Stimulated activated CD8-positive, alpha-beta memory T cell treated with anti-CD3 and anti-CD28 coated beads, Interleukin-7, amount 100 ng/mL, for 4 hours (primary cell): ENCODE data around the gene SPPL2C.
"Not testable (repeated sequence)": the region's sequence is repeated elsewhere in the genome, so short reads cannot be mapped to it uniquely, and the experiment has no call there.

ENCODE experiments used
- DNase-seq, 2 donors: peaks; one replicate each; pipeline ENCODE4 v3.0.0-alpha.2; 2020; ENCODE audit warnings: low read depth in 2 of 2

SPPL2C gene

DNA sequence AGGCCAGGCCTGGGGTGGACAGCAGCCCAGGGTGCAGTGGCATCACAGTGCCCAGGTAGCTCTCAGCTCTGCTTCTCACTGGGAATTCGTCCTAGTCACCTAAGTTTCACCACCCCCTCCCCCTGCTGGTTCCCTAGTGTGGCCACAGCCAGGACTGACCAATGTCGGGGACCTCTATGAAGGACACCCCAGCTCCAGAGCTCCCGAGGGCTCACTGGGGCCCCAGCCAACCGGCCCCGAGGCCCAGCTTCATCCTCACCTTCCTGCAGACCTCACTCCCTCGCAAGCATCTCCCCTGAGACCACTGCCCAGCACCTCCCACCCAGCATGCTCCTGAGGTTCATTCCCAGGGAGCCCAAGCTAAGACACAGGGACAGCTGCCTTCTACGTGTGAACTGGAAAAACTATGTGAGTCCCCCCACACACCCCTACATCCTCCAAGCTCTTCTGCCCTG is 4.9 kb downstream of the SPPL2C start:
- DNase-seq = no peak

DNA sequence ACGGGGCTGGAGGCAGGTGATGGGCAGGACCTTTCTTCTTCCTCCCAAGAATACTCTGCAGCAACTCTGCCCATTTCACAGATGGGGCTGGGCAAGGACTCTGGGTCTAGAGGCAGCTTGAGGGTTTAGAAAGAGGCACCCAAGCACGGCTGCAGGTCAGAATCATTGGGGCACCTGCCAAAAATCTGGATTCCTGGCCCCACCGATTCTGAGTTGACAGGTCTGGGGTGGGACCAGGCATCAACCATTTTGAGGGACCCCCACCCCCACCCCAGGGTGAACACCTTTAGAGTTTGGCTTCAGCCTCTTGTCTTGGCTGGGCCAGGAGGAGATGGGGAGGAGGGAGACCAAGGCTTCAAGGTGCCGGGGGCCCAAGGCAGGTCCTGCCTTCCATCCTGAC is 5.3 kb downstream of the SPPL2C start:
- DNase-seq = no peak

DNA sequence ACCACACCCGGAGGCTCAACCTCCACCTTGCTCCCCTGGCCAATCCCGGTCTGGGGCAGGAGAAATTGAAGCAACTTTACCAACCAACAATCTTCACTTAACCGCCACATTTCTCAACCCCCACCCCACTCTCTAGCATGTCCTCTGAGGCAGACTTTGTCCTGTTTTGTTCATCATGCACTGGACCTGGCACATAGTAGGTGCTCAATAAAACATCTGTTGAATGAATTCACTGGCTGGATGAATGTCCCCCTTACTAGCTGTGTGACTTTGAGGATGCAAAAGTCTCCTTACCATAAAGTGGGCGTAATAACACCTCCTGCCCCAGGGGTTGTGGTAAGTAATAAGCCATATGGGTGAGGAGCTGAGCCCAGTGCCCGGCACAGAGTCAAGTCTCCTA is 5.8 kb downstream of the SPPL2C start:
- no peak for DNase-seq

- DNase-seq = no peak
Observed at GRCh38 chr17:45851022-45851421, 6.3 kb downstream of the SPPL2C start.

DNA sequence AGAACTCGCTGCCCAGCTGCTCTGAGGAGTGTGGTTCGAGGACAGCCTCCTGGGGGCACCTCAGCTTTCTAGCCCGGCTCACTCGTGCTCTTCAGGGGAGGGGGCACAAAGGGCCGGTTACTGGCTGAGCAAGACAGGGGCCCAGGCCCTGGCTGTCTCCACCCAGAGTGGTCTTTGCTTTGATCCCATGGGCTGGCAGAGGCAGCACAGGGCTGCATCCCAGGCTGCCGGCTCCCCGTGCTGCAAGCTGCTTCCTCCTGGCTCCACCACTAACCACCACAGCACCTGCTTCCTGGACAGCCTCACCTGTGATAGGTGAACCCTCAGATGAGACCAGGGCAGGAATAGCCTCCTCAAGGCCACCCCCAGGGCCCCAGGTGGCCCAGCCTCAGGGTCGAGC is 6.8 kb downstream of the SPPL2C start:
- no peak for DNase-seq

- DNase-seq = no peak
Observed at GRCh38 chr17:45851873-45852272, 7.2 kb downstream of the SPPL2C start.

- DNase-seq = peak; percentile 18 to 23
Observed at GRCh38 chr17:45852535-45853297, 8.0 kb downstream of the SPPL2C start.

GRCh38 chr17:45854209-45854608 is 9.5 kb downstream of the SPPL2C start:
- DNase-seq = no peak

- DNase-seq = no peak
Observed at GRCh38 chr17:45855691-45856336, 11.1 kb downstream of the SPPL2C start.

- no peak for DNase-seq
Observed at GRCh38 chr17:45857977-45858708, 13.5 kb downstream of the SPPL2C start.

DNA sequence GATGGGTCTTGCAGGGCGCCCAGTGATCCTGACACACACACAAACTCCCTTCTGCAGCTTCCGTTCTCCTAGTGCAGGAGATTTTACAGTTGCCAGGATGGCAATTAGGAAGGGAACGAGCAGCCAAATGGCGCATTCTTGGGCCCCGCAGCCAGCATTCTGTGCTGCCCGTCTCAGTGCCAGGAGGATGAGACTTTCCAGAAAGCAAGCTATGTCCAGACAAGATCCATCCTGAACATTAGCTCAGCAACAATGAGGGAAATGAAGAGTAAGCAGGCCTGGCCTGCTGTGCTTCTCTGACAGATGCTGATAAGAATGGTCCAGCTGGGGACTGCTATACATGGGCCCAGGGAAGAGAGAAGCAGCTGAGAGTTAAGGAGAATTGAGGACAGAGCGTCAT is 16.5 kb downstream of the SPPL2C start:
- DNase-seq = no peak

DNA sequence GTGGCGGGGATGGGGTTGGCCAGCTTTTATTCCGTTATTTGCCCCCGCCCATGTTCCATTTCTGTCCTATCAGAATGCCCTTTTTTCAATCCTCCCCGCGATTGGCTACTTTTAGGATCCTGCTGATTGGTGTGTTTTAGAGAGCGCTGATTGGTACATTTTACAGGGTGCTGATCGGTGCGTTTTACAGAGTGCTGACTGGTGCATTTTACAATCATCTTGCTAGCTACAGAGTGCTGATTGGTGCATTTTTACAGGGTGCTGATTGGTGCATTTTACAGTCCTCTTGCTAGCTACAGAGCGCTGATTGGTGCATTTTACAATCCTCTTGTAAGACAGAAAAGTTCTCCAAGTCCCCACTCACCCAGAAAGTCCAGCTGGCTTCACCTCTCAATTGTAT is 17.4 kb downstream of the SPPL2C start:
- DNase-seq = not testable (repeated sequence)

DNA sequence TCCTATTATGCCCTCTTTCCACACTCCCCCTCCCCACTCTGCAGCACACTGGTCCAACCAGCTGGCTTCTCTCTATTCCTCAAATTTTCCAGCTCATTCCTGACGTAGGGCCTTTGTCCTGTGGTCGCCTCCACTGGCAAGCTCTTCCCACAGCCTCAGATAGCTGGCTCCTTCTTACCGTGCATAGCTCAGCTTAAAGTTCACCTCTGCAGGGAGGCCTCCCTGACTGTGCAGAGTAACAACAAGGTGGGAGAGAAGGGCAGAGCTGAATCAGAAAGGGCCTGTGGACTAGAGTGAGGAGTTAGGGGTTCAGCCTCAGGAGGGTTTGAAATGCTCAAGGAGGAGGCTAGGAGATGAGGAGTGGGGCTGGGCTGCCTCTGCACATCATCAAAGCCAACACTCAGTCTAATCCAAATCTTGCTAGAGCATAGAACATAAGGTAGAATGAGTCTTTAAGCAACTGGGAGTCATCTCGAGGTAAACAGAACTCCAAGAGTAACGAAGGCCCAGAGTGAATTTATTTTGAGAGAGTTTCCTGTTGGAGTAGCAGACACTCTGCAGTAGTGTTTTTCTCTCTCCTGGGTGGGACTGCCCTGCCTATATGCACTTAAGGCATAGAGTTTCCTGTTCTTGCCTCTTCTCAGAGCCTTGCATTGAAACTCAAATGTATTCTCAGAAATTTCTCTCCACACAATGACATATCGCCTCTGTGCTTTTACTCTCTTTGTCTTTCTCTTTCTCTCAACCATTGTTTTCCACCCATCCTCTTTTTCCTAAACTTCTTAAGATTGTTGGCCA is 19.4 kb downstream of the SPPL2C start:
- DNase-seq = no peak

- DNase-seq = no peak
Observed at GRCh38 chr17:45867171-45867570, 22.5 kb downstream of the SPPL2C start.

- no peak for DNase-seq
Observed at GRCh38 chr17:45867702-45868101, 23.0 kb downstream of the SPPL2C start.

GRCh38 chr17:45868276-45868675 is 23.6 kb downstream of the SPPL2C start:
- DNase-seq = no peak

DNA sequence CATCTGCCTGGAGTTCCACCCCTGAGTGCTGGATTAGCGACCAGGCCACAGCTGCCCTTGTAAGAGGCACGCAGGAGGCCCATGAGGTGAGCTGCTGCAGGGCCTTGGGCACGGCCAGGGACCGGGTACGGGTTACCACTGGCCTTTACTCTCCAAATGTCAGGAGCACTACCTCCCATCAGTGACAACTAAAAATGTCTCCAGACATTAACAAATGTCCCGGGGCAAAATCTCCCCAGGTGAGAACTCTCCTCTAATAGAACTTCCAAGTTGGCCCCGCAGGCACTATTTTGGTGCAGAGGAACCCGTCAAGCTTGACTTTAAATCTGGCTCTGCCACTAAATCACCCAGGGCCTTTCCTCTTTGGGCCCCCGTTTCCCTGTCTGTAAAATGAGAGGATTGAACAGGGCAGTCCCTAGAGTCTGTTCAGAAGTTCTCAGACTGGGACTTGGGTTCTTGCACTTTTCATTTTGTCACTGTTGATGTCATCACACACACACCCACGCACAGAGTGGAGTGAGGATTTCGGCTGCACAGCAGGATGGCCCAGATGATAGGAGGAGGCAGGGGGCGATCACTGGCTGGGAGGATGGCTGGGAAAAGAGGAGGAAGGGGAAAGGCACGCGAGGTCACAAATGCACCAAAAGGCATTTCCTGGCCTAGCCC is 25.1 kb downstream of the SPPL2C start:
- DNase-seq = no peak

GRCh38 chr17:45870342-45870974 is 25.8 kb downstream of the SPPL2C start:
- DNase-seq = no peak

DNA sequence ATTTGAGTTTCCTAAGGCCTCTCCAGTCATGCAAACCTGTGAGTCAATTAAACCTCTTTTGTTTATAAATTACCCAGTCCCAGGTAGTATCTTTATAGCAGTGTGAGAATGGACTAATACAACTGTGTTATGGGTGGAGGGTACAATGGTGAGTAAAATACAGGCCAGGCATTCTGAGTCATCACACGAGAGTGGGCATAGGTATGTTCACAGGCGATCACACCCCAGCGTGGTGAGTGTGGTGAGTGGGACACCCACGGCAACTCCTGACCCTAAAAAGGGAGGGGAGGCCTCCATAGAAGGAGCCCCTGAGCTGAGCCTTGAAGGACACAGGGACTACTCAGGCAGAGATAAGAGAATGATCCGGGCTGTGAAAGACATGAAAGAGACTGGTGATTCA is 27.0 kb downstream of the SPPL2C start:
- DNase-seq = no peak

DNA sequence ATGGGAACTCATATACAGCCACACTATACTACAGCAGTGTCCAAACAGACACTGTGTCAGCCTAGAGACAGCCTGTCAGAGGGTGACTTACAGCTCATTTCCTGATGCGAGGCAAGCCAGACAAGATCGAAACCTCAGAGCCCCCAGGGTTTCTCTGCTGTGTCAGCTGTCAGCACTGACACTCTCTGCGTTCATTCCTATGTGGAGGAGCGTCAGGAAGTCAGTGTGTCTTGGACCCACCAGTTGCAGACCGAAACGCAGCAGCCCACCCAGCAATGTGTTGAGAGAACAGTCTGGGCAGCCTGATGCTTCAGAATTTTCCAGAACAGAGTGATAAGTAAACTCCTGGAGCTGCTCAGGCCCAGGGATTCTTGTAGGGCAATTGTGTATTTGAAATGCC is 29.0 kb downstream of the SPPL2C start:
- no peak for DNase-seq

DNA sequence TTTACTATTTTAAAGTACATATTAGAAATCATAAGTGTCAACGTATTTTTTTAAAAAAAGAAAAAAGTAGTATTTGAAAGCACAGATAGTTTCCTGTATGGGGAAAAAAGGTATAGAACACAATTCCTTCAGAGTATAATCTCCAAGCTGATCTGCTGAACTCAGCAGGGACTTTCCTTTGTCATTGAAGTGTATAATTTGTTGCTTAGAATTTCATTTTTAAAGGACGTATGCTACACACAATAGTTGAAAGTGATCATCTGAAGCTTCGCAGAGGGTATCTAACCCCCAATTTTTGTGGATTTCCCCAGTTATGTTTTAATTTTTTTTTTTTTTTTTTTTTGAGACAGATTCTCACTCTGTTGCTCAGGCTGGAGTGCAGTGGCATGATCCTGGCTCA is 29.5 kb downstream of the SPPL2C start:
- no peak for DNase-seq
